ENCODE results near the gene PAPSS2. TPM values are rescaled to one million over a fixed set of nuclear protein-coding genes. Genes with fewer than 3 reads are reported as not detected.
"Not testable (repeated sequence)": the region's sequence is repeated elsewhere in the genome, so short reads cannot be mapped to it uniquely, and the experiment has no call there.

PAPSS2 gene
- total RNA-seq: under 1 TPM; 0.22 to 0.40 TPM

GRCh38 chr10:87659571-87660483 lies at the start of gene PAPSS2:
Gene PAPSS2, plus strand, starts transcription at chr10:87659878. Its CDS starts 104 bp downstream, at chr10:87659982.
- Mint-ChIP-seq H3K27me3 (peaks cover 53% of the 10 kb centered on the region), H3K36me3 (no peaks in the 10 kb centered on the region), H3K4me3 (peak within 1 kb of the TSS; percentile 66), H3K27ac (no peak within 1 kb of the TSS), H3K9me3 (no peaks in the 10 kb centered on the region), H3K4me1 (ENCODE audit: low read depth) (peaks cover 13% of the 10 kb centered on the region)
- ChIA-PET POLR2A (interaction anchor here (0.5 kb wide), 1 partner anchor 17 kb away, joined by 3 read pairs; no protein-coding TSS in a partner anchor), CTCF (interaction anchor here (0.6 kb wide), 1 partner anchor 111 kb away, joined by 3 read pairs; no protein-coding TSS in a partner anchor)
- intact Hi-C loops (cut with micrococcal nuclease): loop anchor here (5.0 kb wide), 4 partner anchors 123 to 892 kb away; partner anchors contain the start of genes ATAD1, KLLN and PTEN
- DNase-seq: peak; percentile 34

DNA sequence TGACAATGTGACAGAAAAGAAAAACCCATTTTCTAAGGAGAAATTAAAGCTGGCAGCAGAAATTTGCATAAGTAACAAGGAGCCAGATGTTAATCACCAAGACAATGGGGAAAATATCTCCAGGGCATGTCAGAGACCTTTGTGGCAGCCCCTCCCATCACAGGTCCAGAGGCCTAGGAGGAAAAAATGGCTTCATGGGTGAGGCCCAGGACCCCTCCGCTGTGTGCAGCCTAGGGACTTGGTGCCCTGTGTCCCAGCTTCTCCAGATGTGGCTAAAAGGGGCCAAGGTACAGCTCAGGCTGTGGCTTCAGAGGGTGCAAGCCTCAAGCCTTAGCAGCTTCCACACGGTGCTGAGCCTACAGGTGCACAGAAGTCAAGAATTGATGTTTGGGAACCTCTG lies 48.3 kb upstream of the PAPSS2 start:
- H3K27me3 Mint-ChIP-seq; intact Hi-C loops (cut with micrococcal nuclease); H3K36me3 Mint-ChIP-seq; H3K9me3 Mint-ChIP-seq; H3K27ac Mint-ChIP-seq; H3K4me1 Mint-ChIP-seq (ENCODE audit: low read depth); H3K4me3 Mint-ChIP-seq; DNase-seq; CTCF ChIA-PET; POLR2A ChIA-PET: not testable (repeated sequence)

GRCh38 chr10:87612115-87612514 lies 47.6 kb upstream of the PAPSS2 start:
- ChIA-PET POLR2A (no interaction called here), CTCF (no interaction called here)
- H3K27ac Mint-ChIP-seq: no peak overlapping the region

DNA sequence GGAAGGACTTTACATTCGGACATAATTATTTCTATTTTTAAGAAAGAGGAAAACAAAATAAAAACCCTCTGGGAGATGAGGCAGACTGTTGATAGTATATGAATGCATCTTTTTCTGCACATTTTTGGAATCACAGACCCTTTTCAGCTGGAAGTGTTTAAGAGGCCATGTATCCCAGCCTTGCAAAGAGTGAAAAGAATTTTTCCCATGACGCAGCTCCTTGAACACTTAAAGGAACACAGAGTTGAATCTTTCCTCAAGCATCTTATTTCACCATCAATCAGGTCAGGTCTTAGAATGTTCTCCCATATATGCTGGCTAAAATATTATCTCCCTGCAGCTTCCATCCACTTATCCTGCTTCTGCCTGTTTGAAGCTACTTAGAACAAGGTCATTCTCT lies 45.9 kb upstream of the PAPSS2 start:
- CTCF ChIA-PET: interaction anchor here (0.6 kb wide), 1 partner anchor 17 kb away, joined by 4 read pairs; no protein-coding TSS in a partner anchor
- peaks cover 2% of the 10 kb centered on the region for H3K36me3 Mint-ChIP-seq

More at GRCh38 chr10:87612115-87612514, 47.6 kb upstream of the PAPSS2 start:
- Mint-ChIP-seq H3K4me3 (no peak overlapping the region), H3K9me3 (peaks cover 4% of the 10 kb centered on the region), H3K27me3 (peaks cover 4% of the 10 kb centered on the region), H3K36me3 (peaks cover 2% of the 10 kb centered on the region), H3K4me1 (ENCODE audit: low read depth) (no peaks in the 10 kb centered on the region)
- intact Hi-C loops (cut with micrococcal nuclease): no loop called here
- DNase-seq: no peak

GRCh38 chr10:87615856-87616255 lies 43.8 kb upstream of the PAPSS2 start:
- no peak for DNase-seq
- peaks cover 2% of the 10 kb centered on the region for H3K36me3 Mint-ChIP-seq
- intact Hi-C loops (cut with micrococcal nuclease): no loop called here
- H3K27ac Mint-ChIP-seq: no peak overlapping the region
- ChIA-PET POLR2A (no interaction called here), CTCF (no interaction called here)
- H3K27me3 Mint-ChIP-seq: peaks cover 11% of the 10 kb centered on the region
- H3K4me1 Mint-ChIP-seq (ENCODE audit: low read depth): no peaks in the 10 kb centered on the region
- peaks cover 3% of the 10 kb centered on the region for H3K9me3 Mint-ChIP-seq
- no peak overlapping the region for H3K4me3 Mint-ChIP-seq

More for the DNA sequence above, 45.9 kb upstream of the PAPSS2 start:
- no peaks in the 10 kb centered on the region for H3K4me1 Mint-ChIP-seq (ENCODE audit: low read depth)
- H3K4me3 Mint-ChIP-seq: no peak overlapping the region
- peaks cover 4% of the 10 kb centered on the region for H3K9me3 Mint-ChIP-seq
- H3K27me3 Mint-ChIP-seq: peaks cover 9% of the 10 kb centered on the region
- intact Hi-C loops (cut with micrococcal nuclease): no loop called here
- POLR2A ChIA-PET: no interaction called here
- no peak overlapping the region for H3K27ac Mint-ChIP-seq
- DNase-seq: no peak

GRCh38 chr10:87617503-87617902 lies 42.2 kb upstream of the PAPSS2 start:
- intact Hi-C loops (cut with micrococcal nuclease): no loop called here
- H3K4me3 Mint-ChIP-seq: no peak overlapping the region

DNA sequence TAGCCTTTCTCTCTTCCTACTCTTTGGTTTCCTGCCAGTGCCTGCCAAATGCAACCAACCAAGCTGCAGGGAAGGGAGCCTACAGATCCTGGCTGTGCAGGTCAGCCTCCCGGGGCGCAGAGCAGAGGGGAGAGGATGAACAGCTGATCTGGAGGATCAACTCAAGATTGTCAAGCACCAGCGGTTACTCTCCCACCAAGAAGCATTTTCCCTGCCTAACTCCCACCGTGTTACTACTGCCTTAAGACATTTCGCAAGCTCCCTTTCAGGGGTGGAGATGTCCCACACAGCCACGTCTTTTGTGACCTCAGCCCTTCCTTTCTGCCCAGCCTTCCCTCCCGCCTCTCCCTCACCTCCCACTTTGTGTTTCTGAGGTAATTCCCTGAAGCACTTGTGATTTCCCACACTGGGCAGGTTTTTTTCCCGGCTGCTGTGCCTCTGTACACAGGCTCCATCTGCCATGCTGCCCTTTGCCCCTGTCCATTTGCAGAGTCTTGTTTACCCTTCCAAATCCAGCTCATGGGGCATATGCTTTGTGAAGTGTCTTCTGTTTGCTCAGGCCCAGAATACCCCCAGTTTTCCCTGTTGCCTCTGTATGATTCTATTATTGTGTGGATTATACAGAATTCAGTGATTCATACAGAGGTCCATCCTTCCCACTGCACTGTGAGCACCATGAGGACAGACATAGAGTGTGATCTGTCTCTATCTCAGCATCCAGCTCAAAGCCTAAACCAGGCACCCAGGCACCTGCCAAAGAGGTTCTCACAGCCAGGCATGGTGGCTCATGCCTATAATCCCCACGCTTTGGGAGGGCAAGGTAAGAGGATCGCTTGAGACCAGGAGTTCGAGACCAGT lies 40.9 kb upstream of the PAPSS2 start:
- Mint-ChIP-seq H3K27me3 (peaks cover 15% of the 10 kb centered on the region), H3K4me1 (ENCODE audit: low read depth) (no peaks in the 10 kb centered on the region), H3K36me3 (no peaks in the 10 kb centered on the region), H3K27ac (no peak overlapping the region), H3K9me3 (no peaks in the 10 kb centered on the region), H3K4me3 (no peak overlapping the region)
- ChIA-PET CTCF (no interaction called here), POLR2A (no interaction called here)
- intact Hi-C loops (cut with micrococcal nuclease): no loop called here
- no peak for DNase-seq

More at GRCh38 chr10:87617503-87617902, 42.2 kb upstream of the PAPSS2 start:
- ChIA-PET CTCF (no interaction called here), POLR2A (no interaction called here)
- Mint-ChIP-seq H3K36me3 (no peaks in the 10 kb centered on the region), H3K27ac (no peak overlapping the region), H3K4me1 (ENCODE audit: low read depth) (no peaks in the 10 kb centered on the region), H3K9me3 (no peaks in the 10 kb centered on the region), H3K27me3 (peaks cover 15% of the 10 kb centered on the region)
- no peak for DNase-seq

- POLR2A ChIA-PET: no interaction called here
- H3K27me3 Mint-ChIP-seq: peaks cover 15% of the 10 kb centered on the region
These were observed 40.0 kb upstream of the PAPSS2 start for GRCh38 chr10:87619705-87620104.

GRCh38 chr10:87621440-87621839 lies 38.2 kb upstream of the PAPSS2 start:
- peaks cover 18% of the 10 kb centered on the region for H3K27me3 Mint-ChIP-seq

More at GRCh38 chr10:87619705-87620104, 40.0 kb upstream of the PAPSS2 start:
- no peaks in the 10 kb centered on the region for H3K4me1 Mint-ChIP-seq (ENCODE audit: low read depth)
- H3K27ac Mint-ChIP-seq: no peak overlapping the region
- CTCF ChIA-PET: no interaction called here
- H3K9me3 Mint-ChIP-seq: no peaks in the 10 kb centered on the region
- DNase-seq: no peak
- H3K36me3 Mint-ChIP-seq: no peaks in the 10 kb centered on the region
- no peak overlapping the region for H3K4me3 Mint-ChIP-seq
- intact Hi-C loops (cut with micrococcal nuclease): no loop called here

GRCh38 chr10:87622314-87623004 lies 37.2 kb upstream of the PAPSS2 start:
- no peak for DNase-seq
- intact Hi-C loops (cut with micrococcal nuclease): no loop called here
- Mint-ChIP-seq H3K27ac (no peak overlapping the region), H3K27me3 (peaks cover 13% of the 10 kb centered on the region), H3K4me1 (ENCODE audit: low read depth) (no peaks in the 10 kb centered on the region), H3K4me3 (no peak overlapping the region), H3K9me3 (no peaks in the 10 kb centered on the region), H3K36me3 (no peaks in the 10 kb centered on the region)
- POLR2A ChIA-PET: no interaction called here
- CTCF ChIA-PET: no interaction called here

More at GRCh38 chr10:87621440-87621839, 38.2 kb upstream of the PAPSS2 start:
- DNase-seq; H3K27ac Mint-ChIP-seq; H3K36me3 Mint-ChIP-seq; H3K9me3 Mint-ChIP-seq; intact Hi-C loops (cut with micrococcal nuclease); H3K4me1 Mint-ChIP-seq (ENCODE audit: low read depth); POLR2A ChIA-PET; H3K4me3 Mint-ChIP-seq; CTCF ChIA-PET: not testable (repeated sequence)

DNA sequence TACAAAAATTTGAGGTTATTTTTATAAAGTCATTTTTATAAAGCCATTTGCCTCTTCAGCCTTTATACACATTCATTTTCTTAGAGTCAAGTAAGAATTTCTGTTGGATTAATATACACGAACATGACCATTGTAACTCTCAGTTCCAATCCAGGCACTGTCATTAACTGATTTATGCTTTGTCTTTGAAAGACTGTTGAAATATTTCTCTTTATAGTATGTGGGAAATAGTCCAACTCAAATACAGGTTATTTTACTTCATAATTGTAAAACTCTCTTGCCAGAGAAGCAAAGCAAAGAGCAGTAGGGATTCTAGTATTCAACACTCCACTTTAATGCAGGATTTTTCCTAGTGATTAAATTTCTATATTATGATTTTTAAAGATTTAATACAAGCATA lies 36.5 kb upstream of the PAPSS2 start:
- Mint-ChIP-seq H3K36me3 (no peaks in the 10 kb centered on the region), H3K27me3 (peaks cover 10% of the 10 kb centered on the region), H3K4me3 (no peak overlapping the region), H3K27ac (no peak overlapping the region), H3K9me3 (no peaks in the 10 kb centered on the region), H3K4me1 (ENCODE audit: low read depth) (no peaks in the 10 kb centered on the region)
- ChIA-PET POLR2A (no interaction called here), CTCF (interaction anchor here (0.6 kb wide), 1 partner anchor 1108 kb away, joined by 4 read pairs; no protein-coding TSS in a partner anchor)
- no peak for DNase-seq
- intact Hi-C loops (cut with micrococcal nuclease): no loop called here

- no peak overlapping the region for H3K27ac Mint-ChIP-seq
- no peak for DNase-seq
- intact Hi-C loops (cut with micrococcal nuclease): no loop called here
- H3K9me3 Mint-ChIP-seq: no peaks in the 10 kb centered on the region
- H3K4me1 Mint-ChIP-seq (ENCODE audit: low read depth): no peaks in the 10 kb centered on the region
- CTCF ChIA-PET: interaction anchor here (0.9 kb wide), 1 partner anchor 92 kb away, joined by 3 read pairs; no protein-coding TSS in a partner anchor
- no peaks in the 10 kb centered on the region for H3K36me3 Mint-ChIP-seq
- POLR2A ChIA-PET: no interaction called here
- H3K4me3 Mint-ChIP-seq: no peak overlapping the region
- peaks cover 9% of the 10 kb centered on the region for H3K27me3 Mint-ChIP-seq
These were observed 34.0 kb upstream of the PAPSS2 start for GRCh38 chr10:87625661-87626060.
